Brain microvascular endothelial cell (primary cell): ENCODE data around the gene PDE3B.
A peak's percentile ranks its signal among the peaks of the same experiment; 100 is the strongest.
"Not testable (repeated sequence)": the region's sequence is repeated elsewhere in the genome, so short reads cannot be mapped to it uniquely, and the experiment has no call there.

Experiments
- DNase-seq: peaks from one replicate; pipeline ENCODE4 v3.0.0-alpha.2; 2020
- H3K27ac ChIP-seq: fragments of 250-450 bp; sonication (Bioruptor Pico); 2 replicates; pipeline ENCODE4 v1.5.1; 2020; ENCODE audit warnings: mild to moderate bottlenecking, moderate library complexity
- H3K27me3 ChIP-seq: fragments of 250-450 bp; sonication (Bioruptor Pico); replicated peaks from 2 replicates; pipeline ENCODE4 v1.5.1; 2020; ENCODE audit warnings: mild to moderate bottlenecking
- H3K36me3 ChIP-seq: fragments of 250-450 bp; sonication (Bioruptor Pico); replicated peaks from 2 replicates; pipeline ENCODE4 v1.5.1; 2020; ENCODE audit warnings: mild to moderate bottlenecking
- H3K4me3 ChIP-seq: 2 replicates; pipeline ENCODE4 v1.5.1; 2011; ENCODE audit warnings: low read depth, mild to moderate bottlenecking, control low read depth, low read length, moderate library complexity
- CTCF ChIP-seq: IDR thresholded peaks from 2 replicates; pipeline ENCODE4 v1.5.1; 2011; ENCODE audit warnings: low read depth, mild to moderate bottlenecking, moderate library complexity, low read length, control low read depth, inconsistent platforms; ENCODE audit errors: missing control alignments
- in situ Hi-C: cut with HindIII; loops from 2 replicates; pipeline ENCODE4 v1.10.0; 2017; ENCODE audit warnings: low sequenced_read_pairs, low pct_ligation_motif_present

The PDE3B gene

GRCh38 chr11:14755140-14755539 is 111.5 kb downstream of the PDE3B start:
- TF ChIP-seq CTCF, result no peak
- H3K27ac ChIP-seq, result no peak overlapping the region
- no peaks in the 10 kb centered on the region for H3K36me3 ChIP-seq
- H3K4me3 ChIP-seq, result no peak overlapping the region
- no peak for DNase-seq
- H3K27me3 ChIP-seq, result no peaks in the 10 kb centered on the region
- in situ Hi-C loops, result no loop called here

GRCh38 chr11:14756349-14756748 is 112.7 kb downstream of the PDE3B start:
- Histone ChIP-seq H3K27ac (no peak overlapping the region), H3K4me3 (no peak overlapping the region), H3K27me3 (no peaks in the 10 kb centered on the region), H3K36me3 (no peaks in the 10 kb centered on the region)
- DNase-seq, result no peak
- TF ChIP-seq CTCF, result no peak
- in situ Hi-C loops, result no loop called here

GRCh38 chr11:14759300-14760012 is 115.9 kb downstream of the PDE3B start:
- in situ Hi-C loops, H3K36me3 ChIP-seq, H3K4me3 ChIP-seq, H3K27me3 ChIP-seq, DNase-seq, H3K27ac ChIP-seq: not testable (repeated sequence)

GRCh38 chr11:14764179-14764578 is 120.6 kb downstream of the PDE3B start:
- Histone ChIP-seq H3K4me3 (no peak overlapping the region), H3K36me3 (no peaks in the 10 kb centered on the region), H3K27me3 (no peaks in the 10 kb centered on the region), H3K27ac (no peak overlapping the region)
- in situ Hi-C loops, result no loop called here
- no peak for TF ChIP-seq CTCF
- no peak for DNase-seq

- no peak for TF ChIP-seq CTCF
- H3K4me3 ChIP-seq, result no peak overlapping the region
- H3K27me3 ChIP-seq, result no peaks in the 10 kb centered on the region
- in situ Hi-C loops, result no loop called here
- DNase-seq, result peak; percentile 31
- no peak overlapping the region for H3K27ac ChIP-seq
- no peaks in the 10 kb centered on the region for H3K36me3 ChIP-seq
Observed at GRCh38 chr11:14764579-14765527, 121.2 kb downstream of the PDE3B start.

- TF ChIP-seq CTCF, result no peak
- no peaks in the 10 kb centered on the region for H3K27me3 ChIP-seq
- no peak overlapping the region for H3K4me3 ChIP-seq
- H3K36me3 ChIP-seq, result no peaks in the 10 kb centered on the region
- DNase-seq, result no peak
- in situ Hi-C loops, result no loop called here
- no peak overlapping the region for H3K27ac ChIP-seq
Observed at GRCh38 chr11:14766585-14766984, 123.0 kb downstream of the PDE3B start.
